ENCODE measurements around the gene CD151. TPM values are rescaled to one million over a fixed set of nuclear protein-coding genes. Genes with fewer than 3 reads are reported as not detected.

CD151 gene
- polyA plus RNA-seq, 1 donor (not counting 4 experiments of a cell fraction or from before 2014, with no cell fraction given), result 434 TPM

GRCh38 chr11:875769-876301 is 43.1 kb downstream of the CD151 start:
- dilution Hi-C loops (cut with MboI; ENCODE audit: extremely low pct_ligation_motif_present, low sequenced_read_pairs), result no loop called here
- Histone ChIP-seq H3K9me3 (ENCODE audit: control insufficient read depth, low read depth, low read length) (no peaks in the 10 kb centered on the region), H3K27me3 (ENCODE audit: control insufficient read depth, extremely low read depth, insufficient read depth, low read length) (peaks cover 2% of the 10 kb centered on the region), H3K36me3 (ENCODE audit: control insufficient read depth in 2 of 2, extremely low read depth in 1 of 2, insufficient read depth in 2 of 2, low read length in 2 of 2) (peaks cover 3 to 8% of the 10 kb centered on the region in 2 experiments), H3K9me1 (ENCODE audit: control insufficient read depth, extremely low read depth, insufficient read depth, low read length) (no peaks in the 10 kb centered on the region), H3K79me2 (ENCODE audit: control insufficient read depth, insufficient read depth, low read length) (no peaks in the 10 kb centered on the region), H4K20me1 (ENCODE audit: control insufficient read depth, extremely low read depth, insufficient read depth, low read length) (no peaks in the 10 kb centered on the region), H2AFZ (ENCODE audit: control insufficient read depth, low read length) (no peak overlapping the region), H3K4me1 (ENCODE audit: control insufficient read depth, extremely low read depth, insufficient read depth, low read length) (no peaks in the 10 kb centered on the region), H3K4me3 (ENCODE audit: control insufficient read depth in 2 of 3, extremely low read depth in 1 of 3, insufficient read depth in 2 of 3, low read depth in 1 of 3, low read length in 3 of 3) (no peak overlapping the region), H3K27ac (ENCODE audit: control insufficient read depth, insufficient read depth, low read length) (no peak overlapping the region), H3K9ac (ENCODE audit: control insufficient read depth, extremely low read depth, insufficient read depth, low read length) (no peak overlapping the region), H3K4me2 (ENCODE audit: control insufficient read depth, extremely low read depth, insufficient read depth, low read depth, low read length) (no peak overlapping the region)
- no peak for TF ChIP-seq EZH2 (IDR thresholded peaks at IDR 0.05; ENCODE audit: low read length)
- TF ChIP-seq, protein P1, sequence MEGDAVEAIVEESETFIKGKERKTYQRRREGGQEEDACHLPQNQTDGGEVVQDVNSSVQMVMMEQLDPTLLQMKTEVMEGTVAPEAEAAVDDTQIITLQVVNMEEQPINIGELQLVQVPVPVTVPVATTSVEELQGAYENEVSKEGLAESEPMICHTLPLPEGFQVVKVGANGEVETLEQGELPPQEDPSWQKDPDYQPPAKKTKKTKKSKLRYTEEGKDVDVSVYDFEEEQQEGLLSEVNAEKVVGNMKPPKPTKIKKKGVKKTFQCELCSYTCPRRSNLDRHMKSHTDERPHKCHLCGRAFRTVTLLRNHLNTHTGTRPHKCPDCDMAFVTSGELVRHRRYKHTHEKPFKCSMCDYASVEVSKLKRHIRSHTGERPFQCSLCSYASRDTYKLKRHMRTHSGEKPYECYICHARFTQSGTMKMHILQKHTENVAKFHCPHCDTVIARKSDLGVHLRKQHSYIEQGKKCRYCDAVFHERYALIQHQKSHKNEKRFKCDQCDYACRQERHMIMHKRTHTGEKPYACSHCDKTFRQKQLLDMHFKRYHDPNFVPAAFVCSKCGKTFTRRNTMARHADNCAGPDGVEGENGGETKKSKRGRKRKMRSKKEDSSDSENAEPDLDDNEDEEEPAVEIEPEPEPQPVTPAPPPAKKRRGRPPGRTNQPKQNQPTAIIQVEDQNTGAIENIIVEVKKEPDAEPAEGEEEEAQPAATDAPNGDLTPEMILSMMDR (optimal IDR thresholded peaks at IDR 0.05 in 1 of 3, IDR thresholded peaks at IDR 0.05 in 1 of 3, conservative IDR thresholded peaks at IDR 0.05 in 1 of 3; ENCODE audit: extremely low read depth in 1 of 3, insufficient read depth in 2 of 3, low read length in 3 of 3), result no peak
- FAIRE-seq (no peak), DNase-seq (ENCODE audit: low read depth, low spot score) (no peak)

GRCh38 chr11:876545-876944 is 43.8 kb downstream of the CD151 start:
- H3K9me1 ChIP-seq (ENCODE audit: control insufficient read depth, extremely low read depth, insufficient read depth, low read length), result no peaks in the 10 kb centered on the region
- H2AFZ ChIP-seq (ENCODE audit: control insufficient read depth, low read length), result no peak overlapping the region
- dilution Hi-C loops (cut with MboI; ENCODE audit: extremely low pct_ligation_motif_present, low sequenced_read_pairs), result no loop called here
- H3K79me2 ChIP-seq (ENCODE audit: control insufficient read depth, insufficient read depth, low read length), result no peaks in the 10 kb centered on the region
- H3K9ac ChIP-seq (ENCODE audit: control insufficient read depth, extremely low read depth, insufficient read depth, low read length), result no peak overlapping the region
- no peaks in the 10 kb centered on the region for H3K27me3 ChIP-seq (ENCODE audit: control insufficient read depth, extremely low read depth, insufficient read depth, low read length)
- no peak overlapping the region for H3K27ac ChIP-seq (ENCODE audit: control insufficient read depth, insufficient read depth, low read length)
- FAIRE-seq (no peak), DNase-seq (ENCODE audit: low read depth, low spot score) (no peak)
- no peaks in the 10 kb centered on the region for H3K4me1 ChIP-seq (ENCODE audit: control insufficient read depth, extremely low read depth, insufficient read depth, low read length)
- H3K4me3 ChIP-seq (ENCODE audit: control insufficient read depth in 2 of 3, extremely low read depth in 1 of 3, insufficient read depth in 2 of 3, low read depth in 1 of 3, low read length in 3 of 3), result no peak overlapping the region
- no peaks in the 10 kb centered on the region for H4K20me1 ChIP-seq (ENCODE audit: control insufficient read depth, extremely low read depth, insufficient read depth, low read length)
- H3K36me3 ChIP-seq (ENCODE audit: control insufficient read depth in 2 of 2, extremely low read depth in 1 of 2, insufficient read depth in 2 of 2, low read length in 2 of 2), result peaks cover 3 to 8% of the 10 kb centered on the region in 2 experiments
- no peaks in the 10 kb centered on the region for H3K9me3 ChIP-seq (ENCODE audit: control insufficient read depth, low read depth, low read length)
- TF ChIP-seq EZH2 (IDR thresholded peaks at IDR 0.05; ENCODE audit: low read length), result no peak
- TF ChIP-seq, protein P1 (optimal IDR thresholded peaks at IDR 0.05 in 1 of 3, IDR thresholded peaks at IDR 0.05 in 1 of 3, conservative IDR thresholded peaks at IDR 0.05 in 1 of 3; ENCODE audit: extremely low read depth in 1 of 3, insufficient read depth in 2 of 3, low read length in 3 of 3), result no peak
- no peak overlapping the region for H3K4me2 ChIP-seq (ENCODE audit: control insufficient read depth, extremely low read depth, insufficient read depth, low read depth, low read length)
